ENCODE measurements around the gene PAWR. TPM values are rescaled to one million over a fixed set of nuclear protein-coding genes. Genes with fewer than 3 reads are reported as not detected.

PAWR gene
- total RNA-seq, 1 donor from 2014 or later, result 127 TPM

DNA sequence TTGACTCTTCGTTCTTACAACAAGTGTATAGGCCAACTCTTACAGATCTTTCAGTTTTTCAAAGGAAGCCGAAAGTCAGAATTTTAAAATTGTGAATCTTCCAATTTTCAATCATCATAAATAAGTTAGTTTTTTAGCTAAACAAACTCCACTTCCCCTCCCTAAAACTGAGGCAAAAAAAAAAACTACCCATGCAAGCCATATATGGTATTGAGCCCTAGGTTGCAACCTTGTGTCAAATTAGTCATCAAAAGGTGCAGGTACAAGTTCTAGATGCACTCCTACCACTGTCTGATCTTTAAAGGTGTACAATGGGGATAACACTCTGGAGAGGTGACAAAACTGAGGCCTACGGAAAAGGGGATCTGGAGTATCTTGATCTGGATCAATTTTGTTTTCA lies 97.9 kb downstream of the PAWR start:
- TF ChIP-seq, protein P1, sequence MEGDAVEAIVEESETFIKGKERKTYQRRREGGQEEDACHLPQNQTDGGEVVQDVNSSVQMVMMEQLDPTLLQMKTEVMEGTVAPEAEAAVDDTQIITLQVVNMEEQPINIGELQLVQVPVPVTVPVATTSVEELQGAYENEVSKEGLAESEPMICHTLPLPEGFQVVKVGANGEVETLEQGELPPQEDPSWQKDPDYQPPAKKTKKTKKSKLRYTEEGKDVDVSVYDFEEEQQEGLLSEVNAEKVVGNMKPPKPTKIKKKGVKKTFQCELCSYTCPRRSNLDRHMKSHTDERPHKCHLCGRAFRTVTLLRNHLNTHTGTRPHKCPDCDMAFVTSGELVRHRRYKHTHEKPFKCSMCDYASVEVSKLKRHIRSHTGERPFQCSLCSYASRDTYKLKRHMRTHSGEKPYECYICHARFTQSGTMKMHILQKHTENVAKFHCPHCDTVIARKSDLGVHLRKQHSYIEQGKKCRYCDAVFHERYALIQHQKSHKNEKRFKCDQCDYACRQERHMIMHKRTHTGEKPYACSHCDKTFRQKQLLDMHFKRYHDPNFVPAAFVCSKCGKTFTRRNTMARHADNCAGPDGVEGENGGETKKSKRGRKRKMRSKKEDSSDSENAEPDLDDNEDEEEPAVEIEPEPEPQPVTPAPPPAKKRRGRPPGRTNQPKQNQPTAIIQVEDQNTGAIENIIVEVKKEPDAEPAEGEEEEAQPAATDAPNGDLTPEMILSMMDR (IDR thresholded peaks at IDR 0.05), result no peak
- peaks cover 6% of the 10 kb centered on the region for H3K36me3 Mint-ChIP-seq (ENCODE audit: low read depth)
- peaks cover 6% of the 10 kb centered on the region for H3K4me1 Mint-ChIP-seq (ENCODE audit: low read depth)
- H3K27me3 Mint-ChIP-seq (ENCODE audit: low read depth), result no peaks in the 10 kb centered on the region
- H3K27ac Mint-ChIP-seq (ENCODE audit: unreplicated experiment), result no peak overlapping the region
- H3K9me3 Mint-ChIP-seq (ENCODE audit: low read depth), result no peaks in the 10 kb centered on the region
- H3K4me3 Mint-ChIP-seq (ENCODE audit: unreplicated experiment), result no peak overlapping the region
- DNase-seq (ENCODE audit: low spot score), result no peak

DNA sequence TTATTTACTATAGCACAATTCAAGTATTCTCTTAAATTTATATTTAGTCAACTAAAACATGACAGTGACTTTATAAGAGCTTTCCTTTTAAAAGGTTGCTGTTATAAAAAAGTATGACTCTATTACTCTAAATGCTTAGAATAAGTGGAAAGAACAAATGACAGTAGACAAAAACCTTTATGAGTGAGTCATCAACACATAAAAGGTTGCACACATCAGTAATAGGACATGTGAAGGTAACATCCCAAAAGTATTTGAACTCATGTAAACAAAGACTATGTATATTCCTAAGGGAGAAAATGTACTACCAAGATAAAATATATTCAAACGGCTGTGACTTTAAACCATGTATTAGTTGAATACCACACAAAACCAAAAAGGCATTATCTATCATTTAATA lies 98.8 kb downstream of the PAWR start:
- no peak for DNase-seq (ENCODE audit: low spot score)
- Mint-ChIP-seq H3K36me3 (ENCODE audit: low read depth) (peaks cover 6% of the 10 kb centered on the region), H3K9me3 (ENCODE audit: low read depth) (no peaks in the 10 kb centered on the region), H3K4me1 (ENCODE audit: low read depth) (peaks cover 6% of the 10 kb centered on the region), H3K27ac (ENCODE audit: unreplicated experiment) (no peak overlapping the region), H3K4me3 (ENCODE audit: unreplicated experiment) (no peak overlapping the region), H3K27me3 (ENCODE audit: low read depth) (no peaks in the 10 kb centered on the region)
- TF ChIP-seq, protein P1 (IDR thresholded peaks at IDR 0.05), result no peak

DNA sequence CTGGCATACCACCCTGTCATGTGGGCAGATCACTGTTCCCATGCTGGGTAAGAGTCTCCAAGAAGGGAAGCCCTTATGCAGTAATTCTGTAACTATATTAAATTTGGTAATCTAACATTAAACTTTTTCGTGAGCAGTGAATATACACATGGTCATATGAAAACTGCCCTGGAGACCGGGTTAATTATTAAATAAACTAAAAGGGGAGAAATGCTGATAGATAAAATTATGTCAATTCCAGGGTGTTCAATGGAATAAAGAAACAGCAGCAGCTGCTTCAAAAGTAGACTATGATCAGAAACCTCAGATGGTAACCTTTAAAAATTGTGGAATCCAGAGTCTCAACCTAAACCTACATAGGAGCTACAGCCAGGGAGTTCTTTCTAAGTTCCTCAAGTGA lies 100.0 kb downstream of the PAWR start:
- Mint-ChIP-seq H3K27me3 (ENCODE audit: low read depth) (no peaks in the 10 kb centered on the region), H3K4me3 (ENCODE audit: unreplicated experiment) (no peak overlapping the region)
- TF ChIP-seq, protein P1 (IDR thresholded peaks at IDR 0.05), result no peak

DNA sequence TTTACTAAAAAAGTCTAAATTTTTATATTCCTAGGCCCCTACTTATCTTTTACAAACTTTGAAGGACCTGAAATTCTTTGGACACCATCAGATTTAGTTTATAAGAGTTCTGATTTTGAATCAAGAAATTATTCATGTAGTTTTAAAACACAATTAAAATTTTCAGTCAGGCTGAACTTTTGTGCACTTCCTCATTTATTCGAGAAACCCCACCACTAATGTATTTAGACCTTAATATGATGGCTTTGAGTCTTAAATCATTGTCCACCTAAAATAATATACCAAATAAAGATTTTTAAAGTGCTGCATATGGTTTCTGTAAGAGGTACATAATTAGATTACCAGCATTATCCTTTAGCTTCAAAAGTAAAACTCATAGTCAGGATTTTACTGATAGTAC lies 103.4 kb downstream of the PAWR start:
- TF ChIP-seq, protein P1 (IDR thresholded peaks at IDR 0.05), result no peak
- Mint-ChIP-seq H3K9me3 (ENCODE audit: low read depth) (no peaks in the 10 kb centered on the region), H3K4me1 (ENCODE audit: low read depth) (no peaks in the 10 kb centered on the region), H3K36me3 (ENCODE audit: low read depth) (peaks cover 9% of the 10 kb centered on the region), H3K27me3 (ENCODE audit: low read depth) (no peaks in the 10 kb centered on the region), H3K27ac (ENCODE audit: unreplicated experiment) (no peak overlapping the region), H3K4me3 (ENCODE audit: unreplicated experiment) (no peak overlapping the region)
- no peak for DNase-seq (ENCODE audit: low spot score)

More for the DNA sequence above, 100.0 kb downstream of the PAWR start:
- H3K27ac Mint-ChIP-seq (ENCODE audit: unreplicated experiment), result no peak overlapping the region
- peaks cover 6% of the 10 kb centered on the region for H3K36me3 Mint-ChIP-seq (ENCODE audit: low read depth)
- no peaks in the 10 kb centered on the region for H3K9me3 Mint-ChIP-seq (ENCODE audit: low read depth)
- no peak for DNase-seq (ENCODE audit: low spot score)
- H3K4me1 Mint-ChIP-seq (ENCODE audit: low read depth), result no peaks in the 10 kb centered on the region

DNA sequence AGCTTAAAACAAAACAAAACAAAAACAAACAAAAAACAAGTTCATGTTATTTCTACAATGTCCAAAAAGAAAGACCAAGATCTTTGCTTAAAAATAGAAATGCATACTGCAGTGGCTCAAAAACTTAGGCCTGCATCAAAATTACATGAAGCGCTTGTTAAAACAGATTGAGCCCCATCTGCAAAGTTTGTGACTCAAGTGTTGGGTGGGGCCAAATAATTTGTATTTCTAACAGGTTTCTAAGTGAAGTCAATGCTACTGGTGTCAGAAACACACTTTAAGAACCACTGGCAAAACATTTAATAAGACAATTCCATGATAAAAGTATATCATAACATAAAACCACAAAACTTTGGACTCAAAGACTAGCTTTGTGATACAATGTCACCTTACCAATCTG lies 105.6 kb downstream of the PAWR start:
- TF ChIP-seq, protein P1 (IDR thresholded peaks at IDR 0.05), result no peak
- Mint-ChIP-seq H3K27me3 (ENCODE audit: low read depth) (no peaks in the 10 kb centered on the region), H3K36me3 (ENCODE audit: low read depth) (peaks cover 9% of the 10 kb centered on the region), H3K4me1 (ENCODE audit: low read depth) (no peaks in the 10 kb centered on the region), H3K27ac (ENCODE audit: unreplicated experiment) (no peak overlapping the region), H3K4me3 (ENCODE audit: unreplicated experiment) (no peak overlapping the region), H3K9me3 (ENCODE audit: low read depth) (no peaks in the 10 kb centered on the region)
- no peak for DNase-seq (ENCODE audit: low spot score)

Measured in chondrocyte (in vitro differentiated cells).